GM12878 (cell line): Measurements from ENCODE around the gene PIAS2. TPM values are rescaled to one million over a fixed set of nuclear protein-coding genes. Genes with fewer than 3 reads are reported as not detected.

ENCODE experiments used
- ATAC-seq: fragments of 200-7000 bp; cut with Tn5 transposase; 3 replicates; pipeline ENCODE4 v1.9.1; 2020; ENCODE audit warnings: mild to moderate bottlenecking, moderate library complexity
- BruUV-seq: library from RNA; stranded (reverse); fragments of 400-500 nt; replicated peaks from 2 replicates; lab custom pipeline; 2021; lab: Mats Ljungman, UMichigan
- CTCF ChIA-PET: fragments of 300-600 bp; sonication (Branson Sonifier 250); formaldehyde crosslinking; extraction: SDS; loops from one replicate; lab custom pipeline; 2021; ENCODE audit warnings: inconsistent platforms; lab: Yijun Ruan, JAX
- POLR2A ChIA-PET: fragments of 350-600 bp; formaldehyde crosslinking; extraction: SDS; loops from one replicate; lab custom pipeline; 2021; ENCODE audit warnings: inconsistent platforms; lab: Charles Lee
- RAD21 ChIA-PET: fragments of 300-600 bp; sonication (Branson Sonifier 250); formaldehyde crosslinking; loops from one replicate; lab custom pipeline; 2023; ENCODE audit warnings: antibody characterized with exemption; ENCODE audit not compliant: unreplicated experiment; lab: Charles Lee
- SMC1A ChIA-PET: fragments of 300-600 bp; sonication (Branson Sonifier 250); formaldehyde crosslinking; loops from one replicate; lab custom pipeline; 2023; ENCODE audit not compliant: unreplicated experiment, uncharacterized antibody; lab: Charles Lee
- DNase-seq: peaks from one replicate; pipeline ENCODE4 v3.0.0-alpha.2; 2011; ENCODE audit warnings: low read depth, low spot score
- FAIRE-seq: peaks from 3 replicates; lab custom pipeline; 2011; peaks lifted over from hg19 to GRCh38; lab: Jason Lieb, UNC
- H2AFZ ChIP-seq: 2 replicates; pipeline ENCODE4 v1.6.0; 2011; ENCODE audit warnings: low read depth, low read length, control low read depth; ENCODE audit not compliant: control insufficient read depth
- H3K27ac ChIP-seq: 2 replicates; pipeline ENCODE4 v1.5.1; 2011; ENCODE audit warnings: control low read depth; ENCODE audit not compliant: control insufficient read depth, insufficient read depth
- H3K27me3 ChIP-seq, 2 experiments: replicated peaks in 1 of 2; 2 replicates each; pipeline versions ENCODE4 v1.6.0 to v1.6.1; 2011; ENCODE audit warnings: low read length in 1 of 2; ENCODE audit not compliant: control insufficient read depth in 2 of 2, insufficient read depth in 2 of 2
- H3K36me3 ChIP-seq, 2 experiments: 2 replicates each; pipeline ENCODE4 v1.5.1; 2011; ENCODE audit warnings: low read length in 1 of 2; ENCODE audit not compliant: control insufficient read depth in 2 of 2, insufficient read depth in 2 of 2
- H3K4me1 ChIP-seq: 2 replicates; pipeline ENCODE4 v1.6.1; 2011; ENCODE audit warnings: mild to moderate bottlenecking, low read length, moderate library complexity, mixed read lengths; ENCODE audit not compliant: control insufficient read depth, insufficient read depth
- H3K4me2 ChIP-seq: 2 replicates; pipeline ENCODE4 v1.6.0; 2011; ENCODE audit warnings: control low read depth; ENCODE audit not compliant: control insufficient read depth, insufficient read depth
- H3K4me3 ChIP-seq: fragments of 200-600 bp; sonication (generic); 2 replicates; pipeline ENCODE4 v1.5.1; 2016
- H3K79me2 ChIP-seq: 2 replicates; pipeline ENCODE4 v1.6.0; 2011; ENCODE audit warnings: low read length; ENCODE audit not compliant: control insufficient read depth, insufficient read depth
- H3K9ac ChIP-seq: 2 replicates; pipeline ENCODE4 v1.8.0; 2011; ENCODE audit warnings: low read length, control low read depth, mixed read lengths; ENCODE audit not compliant: control insufficient read depth, insufficient read depth
- H3K9me3 ChIP-seq: replicated peaks from 3 replicates; pipeline ENCODE4 v1.5.1; 2011; ENCODE audit warnings: mild to moderate bottlenecking, low read length; ENCODE audit not compliant: control insufficient read depth, insufficient read depth
- H4K20me1 ChIP-seq: 2 replicates; pipeline ENCODE4 v1.6.0; 2011; ENCODE audit not compliant: control insufficient read depth, insufficient read depth
- BCLAF1 ChIP-seq: fragments of 450-650 bp; IDR thresholded peaks from 2 replicates; pipeline ENCODE4 v1.6.1; 2017; ENCODE audit warnings: antibody characterized with exemption, mild to moderate bottlenecking, moderate library complexity
- E2F4 ChIP-seq: IDR thresholded peaks from 2 replicates; pipeline ENCODE4 v1.6.1; 2012; ENCODE audit warnings: low read depth, low read length, improper control_type of control experiment
- EED ChIP-seq: sonication (generic); IDR thresholded peaks from 2 replicates; pipeline ENCODE4 v1.6.1; 2016; ENCODE audit warnings: antibody characterized with exemption, low read depth
- ESRRA ChIP-seq: IDR thresholded peaks from 2 replicates; pipeline ENCODE4 v1.6.1; 2012; ENCODE audit warnings: mild to moderate bottlenecking, low read length, improper control_type of control experiment
- FOXK2 ChIP-seq: fragments of 450-650 bp; IDR thresholded peaks from 2 replicates; pipeline ENCODE4 v1.6.1; 2017; ENCODE audit warnings: mild to moderate bottlenecking, moderate library complexity
- HDAC2 ChIP-seq: fragments of 200-600 bp; sonication (generic); IDR thresholded peaks from 2 replicates; pipeline ENCODE4 v1.6.1; 2017
- JUND ChIP-seq: IDR thresholded peaks from 2 replicates; pipeline ENCODE4 v1.6.1; 2012; ENCODE audit warnings: low read depth, mild to moderate bottlenecking, low read length, improper control_type of control experiment, moderate library complexity
- LARP7 ChIP-seq: fragments of 450-650 bp; IDR thresholded peaks from 2 replicates; pipeline ENCODE4 v1.6.1; 2017; ENCODE audit warnings: mild to moderate bottlenecking
- MYB ChIP-seq: fragments of 150-350 bp; IDR thresholded peaks from 2 replicates; pipeline ENCODE4 v1.6.1; 2014; ENCODE audit warnings: mild to moderate bottlenecking, low read depth, low read length, borderline replicate concordance
- NFIC ChIP-seq: IDR thresholded peaks from 2 replicates; pipeline ENCODE4 v1.6.1; 2012; ENCODE audit warnings: low read depth, mild to moderate bottlenecking, inconsistent platforms, low read length, moderate library complexity
- POLR2A ChIP-seq: IDR thresholded peaks from 2 replicates; pipeline ENCODE4 v1.6.1; 2011; ENCODE audit warnings: low read depth, mild to moderate bottlenecking, low read length
- RAD21 ChIP-seq: IDR thresholded peaks from 2 replicates; pipeline ENCODE4 v1.6.1; 2011; ENCODE audit warnings: mild to moderate bottlenecking, low read depth, low read length, moderate library complexity; ENCODE audit not compliant: insufficient read depth
- REST ChIP-seq: IDR thresholded peaks from 2 replicates; pipeline ENCODE4 v1.6.1; 2012; ENCODE audit warnings: mild to moderate bottlenecking, low read depth, low read length
- SIX5 ChIP-seq: IDR thresholded peaks from 2 replicates; pipeline ENCODE4 v1.6.1; 2011; ENCODE audit warnings: mild to moderate bottlenecking, low read depth, low read length, moderate library complexity; ENCODE audit not compliant: severe bottlenecking
- TBL1XR1 ChIP-seq: IDR thresholded peaks from 2 replicates; pipeline ENCODE4 v1.6.1; 2012; ENCODE audit warnings: low read depth, low read length, improper control_type of control experiment
- USF2 ChIP-seq: IDR thresholded peaks from 2 replicates; pipeline ENCODE4 v1.6.1; 2011; ENCODE audit warnings: low read depth, low read length, improper control_type of control experiment, borderline replicate concordance
- ZNF384 ChIP-seq: IDR thresholded peaks from 2 replicates; pipeline ENCODE4 v1.6.1; 2012; ENCODE audit warnings: low read depth, mild to moderate bottlenecking, low read length, improper control_type of control experiment, borderline replicate concordance
- WGBS: methylation state at CpG from one replicate; pipeline ENCODE4 v1.1.6; 2016; ENCODE audit warnings: low lambda C conversion rate; ENCODE audit not compliant: insufficient replicate concordance, insufficient coverage; ENCODE audit errors: missing lambda C conversion rate; 5-methylcytosine and 5-hydroxymethylcytosine counted together
- in situ Hi-C: fragments of 300-500 bp; cut with MboI; formaldehyde crosslinking; loops from 9 replicates; pipeline ENCODE4 v1.14.3; 2018; ENCODE audit warnings: mixed read lengths
- intact Hi-C: fragments of 100-400 bp; cut with micrococcal nuclease; formaldehyde crosslinking; loops from one replicate; pipeline ENCODE4 v1.14.2; 2022; ENCODE audit not compliant: unreplicated experiment
- polyA plus RNA-seq, 11 experiments: library from polyadenylated mRNA; depleted of rRNA in 4 of 11; unstranded in 6 of 11; stranded (reverse) in 5 of 11; fragments of >200 nt; fragmentation: Nextera tagmentation in 4 of 11; fragmentation: Illumina TruSeq in 1 of 11; extraction: Ambion mirVana in 4 of 11; extraction: Trizol in 1 of 11; gene quantifications; 1 replicate in 1 of 11; 2 replicates in 10 of 11; pipeline versions ENCODE4 v1.2.1 to v1.2.3, GENCODE V29; 2011 to 2016; ENCODE audit warnings: inconsistent platforms in 2 of 11, missing spikeins in 2 of 11, low read depth in 1 of 11
- total RNA-seq, 4 experiments: library from RNA; depleted of rRNA in 3 of 4; stranded (reverse); fragments of >200 nt in 3 of 4; fragmentation: Illumina TruSeq in 1 of 4; extraction: Trizol in 1 of 4; gene quantifications; 2 replicates each; pipeline versions ENCODE4 v1.2.1 to v1.2.3, GENCODE V29; 2013 to 2021

The PIAS2 gene
- total and polyA plus RNA-seq, 10 of the 15 experiments (the other 5 are each of a cell fraction or from before 2014, with no cell fraction given) = 4.0 to 31.8 (median 22.4) TPM

GRCh38 chr18:46886893-46887292, 30.4 kb downstream of the PIAS2 start:
- H4K20me1 ChIP-seq = no peaks in the 10 kb centered on the region
- intact Hi-C loops = no loop called here
- 98% methylated on average over 2 of the region's 2 CpGs for WGBS
- SMC1A ChIA-PET = no interaction called here
- H3K36me3 ChIP-seq = peaks cover 0 to 8% of the 10 kb centered on the region in 2 experiments; a peak in 2 of 4 replicates
- DNase-seq (no peak), FAIRE-seq (no peak), ATAC-seq (no peak)
- CTCF ChIA-PET = interaction anchor here (1.5 kb wide), 1 partner anchor 12 kb away, joined by 5 read pairs; no protein-coding TSS in a partner anchor
- H3K9me3 ChIP-seq = peaks cover 13% of the 10 kb centered on the region
- no TSS peak for BruUV-seq
- no peak for TF ChIP-seq BCLAF1
- TF ChIP-seq FOXK2 = no peak
- no peak for TF ChIP-seq LARP7
- no peak for TF ChIP-seq EED
- TF ChIP-seq ESRRA = no peak
- TF ChIP-seq POLR2A = no peak
- no peak for TF ChIP-seq JUND
- no peak for TF ChIP-seq REST
- no peak for TF ChIP-seq HDAC2
- no peak for TF ChIP-seq MYB
- TF ChIP-seq NFIC = no peak
- TF ChIP-seq USF2 = no peak
- TF ChIP-seq SIX5 = no peak
- no peak for TF ChIP-seq RAD21
- TF ChIP-seq TBL1XR1 = no peak
- TF ChIP-seq E2F4 = no peak
- TF ChIP-seq ZNF384 = no peak
- in situ Hi-C loops = no loop called here
- peaks cover 12% of the 10 kb centered on the region for H3K4me1 ChIP-seq
- H3K79me2 ChIP-seq = peaks cover 15% of the 10 kb centered on the region
- H3K27ac ChIP-seq = no peak overlapping the region
- H3K27me3 ChIP-seq = no peaks in the 10 kb centered on the region
- RAD21 ChIA-PET = no interaction called here
- no peak overlapping the region for H3K4me2 ChIP-seq
- no peak overlapping the region for H2AFZ ChIP-seq
- no peak overlapping the region for H3K9ac ChIP-seq
- POLR2A ChIA-PET = interaction anchor here (0.6 to 0.7 kb wide), 2 partner anchors 69 to 688 kb away, joined by 4 read pairs; no protein-coding TSS in a partner anchor
- H3K4me3 ChIP-seq = no peak overlapping the region
